SU-DHL-6 (cell line): Measurements from ENCODE around the gene RGS17.

Experiments
- EZH2phosphoT487 ChIP-seq: fragments of 200-600 bp; sonication (generic), shearing (Covaris generic); conservative IDR thresholded peaks from 2 replicates; pipeline ENCODE4 v1.6.1; 2018; ENCODE audit warnings: mild to moderate bottlenecking, antibody characterized with exemption, low read length, moderate library complexity, mixed read lengths
- TF ChIP-seq, protein P1 (sequence below): fragments of 200-600 bp; sonication (generic); IDR thresholded peaks from one replicate; pipeline ENCODE4 v1.5.1; 2017; ENCODE audit warnings: antibody characterized with exemption, mild to moderate bottlenecking, low read length, moderate library complexity; ENCODE audit not compliant: insufficient read depth, poor library complexity, severe bottlenecking

DNA sequence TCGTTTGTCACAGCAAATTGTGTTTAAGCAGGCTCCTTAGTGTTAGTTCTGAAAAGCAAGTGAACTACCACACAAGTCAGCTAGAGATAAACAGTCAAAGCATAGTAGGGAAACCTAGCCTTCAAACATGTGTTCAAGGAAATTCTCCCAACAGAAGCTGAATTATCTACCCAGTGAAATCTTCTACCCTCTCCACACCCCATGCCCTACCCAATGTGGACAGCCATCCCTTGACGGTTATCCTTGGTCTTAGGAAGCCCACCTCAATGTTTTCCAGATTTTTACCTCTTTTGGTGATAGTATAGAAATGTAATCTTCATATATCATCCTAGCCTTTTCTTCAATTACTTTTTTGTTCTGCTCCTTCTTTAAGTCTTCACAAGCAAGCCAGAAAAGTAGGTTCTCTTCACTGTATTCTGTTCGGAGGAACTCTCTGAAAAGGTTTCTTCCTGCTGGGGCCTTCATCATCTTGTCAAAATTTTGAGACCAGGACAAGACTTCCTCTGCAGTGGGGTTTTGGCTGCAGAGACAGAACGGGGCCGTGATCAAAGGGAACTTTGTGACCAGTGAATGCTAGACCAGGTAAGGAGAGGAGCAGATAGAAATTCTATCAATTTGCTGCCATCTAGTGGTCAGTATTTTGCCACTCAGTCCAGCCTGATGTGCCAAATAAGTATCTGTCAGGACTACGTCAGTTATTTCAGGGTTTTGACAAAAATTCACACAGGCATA, 106.9 kb downstream of the RGS17 start:
- TF ChIP-seq, protein P1, sequence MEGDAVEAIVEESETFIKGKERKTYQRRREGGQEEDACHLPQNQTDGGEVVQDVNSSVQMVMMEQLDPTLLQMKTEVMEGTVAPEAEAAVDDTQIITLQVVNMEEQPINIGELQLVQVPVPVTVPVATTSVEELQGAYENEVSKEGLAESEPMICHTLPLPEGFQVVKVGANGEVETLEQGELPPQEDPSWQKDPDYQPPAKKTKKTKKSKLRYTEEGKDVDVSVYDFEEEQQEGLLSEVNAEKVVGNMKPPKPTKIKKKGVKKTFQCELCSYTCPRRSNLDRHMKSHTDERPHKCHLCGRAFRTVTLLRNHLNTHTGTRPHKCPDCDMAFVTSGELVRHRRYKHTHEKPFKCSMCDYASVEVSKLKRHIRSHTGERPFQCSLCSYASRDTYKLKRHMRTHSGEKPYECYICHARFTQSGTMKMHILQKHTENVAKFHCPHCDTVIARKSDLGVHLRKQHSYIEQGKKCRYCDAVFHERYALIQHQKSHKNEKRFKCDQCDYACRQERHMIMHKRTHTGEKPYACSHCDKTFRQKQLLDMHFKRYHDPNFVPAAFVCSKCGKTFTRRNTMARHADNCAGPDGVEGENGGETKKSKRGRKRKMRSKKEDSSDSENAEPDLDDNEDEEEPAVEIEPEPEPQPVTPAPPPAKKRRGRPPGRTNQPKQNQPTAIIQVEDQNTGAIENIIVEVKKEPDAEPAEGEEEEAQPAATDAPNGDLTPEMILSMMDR = no peak
- TF ChIP-seq EZH2phosphoT487 = no peak
